GM08714 (cell line): ENCODE measurements around the gene SLC1A2.

Source experiments
- H3K4me3 ChIP-seq: fragments of 200-500 bp; sonication (Bioruptor generic); 2 replicates; pipeline ENCODE4 v1.5.1; 2014; ENCODE audit warnings: mild to moderate bottlenecking, low read length, inconsistent platforms
- ZNF274 ChIP-seq: IDR thresholded peaks from 2 replicates; pipeline ENCODE4 v1.6.1; 2012; ENCODE audit warnings: mild to moderate bottlenecking, low read depth, low read length

SLC1A2 gene

GRCh38 chr11:35271031-35271430 is 148.3 kb downstream of the SLC1A2 start:
- no peak overlapping the region for H3K4me3 ChIP-seq
- no peak for TF ChIP-seq ZNF274

- H3K4me3 ChIP-seq, result no peak overlapping the region
- no peak for TF ChIP-seq ZNF274
Observed at GRCh38 chr11:35270342-35270741, 149.0 kb downstream of the SLC1A2 start.

GRCh38 chr11:35267504-35267903 is 151.9 kb downstream of the SLC1A2 start:
- no peak overlapping the region for H3K4me3 ChIP-seq
- TF ChIP-seq ZNF274, result no peak

- no peak overlapping the region for H3K4me3 ChIP-seq
- TF ChIP-seq ZNF274, result no peak
Observed at GRCh38 chr11:35265755-35266454, 153.5 kb downstream of the SLC1A2 start.

DNA sequence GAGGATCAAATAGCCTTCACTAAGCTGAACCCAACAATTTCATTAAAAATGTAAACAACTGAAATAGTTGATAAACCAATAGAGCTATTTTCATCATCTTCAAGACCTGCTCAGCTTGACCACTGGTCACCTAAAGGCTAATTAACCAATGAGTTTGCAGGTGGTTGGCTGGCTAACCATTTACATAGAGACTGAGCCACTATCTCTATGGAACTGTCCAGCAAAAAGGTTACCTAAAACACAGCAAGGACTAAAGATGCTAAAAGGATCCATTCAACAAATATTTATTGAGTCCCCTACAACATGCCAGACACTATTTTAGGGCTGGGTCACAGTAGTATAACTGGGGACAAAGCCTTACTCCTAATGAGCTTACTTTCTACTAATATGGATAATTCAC is 156.6 kb downstream of the SLC1A2 start:
- TF ChIP-seq ZNF274, result no peak
- H3K4me3 ChIP-seq, result no peak overlapping the region

DNA sequence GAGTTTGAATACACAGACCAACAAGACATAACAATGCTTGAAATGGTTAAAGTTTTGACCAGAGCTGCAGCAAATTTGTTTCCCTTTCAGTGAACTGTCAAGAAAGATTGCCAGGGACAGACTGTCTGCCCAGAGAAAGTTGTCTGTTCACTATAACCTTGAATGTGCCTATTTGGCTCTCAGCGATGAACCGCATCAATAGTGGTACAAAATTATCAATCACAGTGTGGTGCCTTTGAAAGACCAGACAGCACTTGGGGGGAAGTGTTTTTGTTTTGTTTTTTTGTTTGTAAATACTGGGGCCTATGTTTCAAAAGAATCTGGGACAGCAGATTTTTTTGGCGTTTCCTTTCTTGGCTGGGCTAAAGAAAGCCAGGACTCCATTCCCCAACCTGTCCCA is 157.3 kb downstream of the SLC1A2 start:
- no peak overlapping the region for H3K4me3 ChIP-seq
- no peak for TF ChIP-seq ZNF274

DNA sequence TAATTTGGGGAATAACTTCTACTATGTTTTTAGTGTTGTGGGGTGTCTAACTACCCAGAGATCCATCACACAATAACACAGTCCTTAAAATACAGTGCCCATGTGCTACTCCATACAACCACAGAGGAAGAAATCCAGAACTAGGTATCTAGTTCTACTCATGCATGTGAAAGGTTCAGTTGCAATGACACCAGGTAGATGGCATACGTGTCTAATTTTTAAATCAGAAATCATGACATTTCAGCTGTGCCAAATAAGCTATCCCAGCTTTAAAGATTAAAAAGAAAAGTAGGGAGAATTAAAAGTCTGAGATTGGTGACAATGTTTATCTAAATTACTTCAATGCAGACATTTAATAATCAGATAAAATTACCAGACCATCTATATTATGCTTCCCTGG is 158.2 kb downstream of the SLC1A2 start:
- H3K4me3 ChIP-seq, result no peak overlapping the region
- TF ChIP-seq ZNF274, result no peak

- H3K4me3 ChIP-seq, result no peak overlapping the region
- no peak for TF ChIP-seq ZNF274
Observed at GRCh38 chr11:35260342-35260985, 158.9 kb downstream of the SLC1A2 start.

GRCh38 chr11:35259529-35259928 is 159.8 kb downstream of the SLC1A2 start:
- no peak overlapping the region for H3K4me3 ChIP-seq
- no peak for TF ChIP-seq ZNF274

- H3K4me3 ChIP-seq, result peak overlapping the region; percentile 55; the same call in 1 of the 2 replicates
- no peak for TF ChIP-seq ZNF274
Observed at GRCh38 chr11:35257281-35257680, 162.1 kb downstream of the SLC1A2 start.

DNA sequence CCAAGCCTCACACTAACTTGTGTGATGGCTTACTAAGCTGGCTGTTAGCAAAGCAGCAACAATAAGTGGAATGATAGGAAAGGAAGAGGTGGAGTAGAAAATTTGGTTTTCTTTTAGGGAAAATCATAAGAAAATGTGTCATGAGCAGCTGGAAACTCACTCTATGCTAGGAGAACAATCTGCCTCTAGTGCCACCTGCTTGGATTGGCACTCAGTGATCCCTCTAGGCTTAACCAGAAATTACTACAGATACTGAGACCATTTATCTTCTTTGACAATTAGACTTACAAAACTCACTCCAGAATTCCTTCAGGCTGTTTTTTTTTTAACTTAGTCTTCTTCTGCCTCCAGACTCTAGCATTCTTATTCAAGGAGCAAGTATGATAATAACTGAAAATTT is 163.1 kb downstream of the SLC1A2 start:
- no peak overlapping the region for H3K4me3 ChIP-seq
- no peak for TF ChIP-seq ZNF274

GRCh38 chr11:35255514-35255913 is 163.8 kb downstream of the SLC1A2 start:
- no peak for TF ChIP-seq ZNF274
- H3K4me3 ChIP-seq, result no peak overlapping the region

- H3K4me3 ChIP-seq, result no peak overlapping the region
- no peak for TF ChIP-seq ZNF274
Observed at GRCh38 chr11:35253237-35253636, 166.1 kb downstream of the SLC1A2 start.

DNA sequence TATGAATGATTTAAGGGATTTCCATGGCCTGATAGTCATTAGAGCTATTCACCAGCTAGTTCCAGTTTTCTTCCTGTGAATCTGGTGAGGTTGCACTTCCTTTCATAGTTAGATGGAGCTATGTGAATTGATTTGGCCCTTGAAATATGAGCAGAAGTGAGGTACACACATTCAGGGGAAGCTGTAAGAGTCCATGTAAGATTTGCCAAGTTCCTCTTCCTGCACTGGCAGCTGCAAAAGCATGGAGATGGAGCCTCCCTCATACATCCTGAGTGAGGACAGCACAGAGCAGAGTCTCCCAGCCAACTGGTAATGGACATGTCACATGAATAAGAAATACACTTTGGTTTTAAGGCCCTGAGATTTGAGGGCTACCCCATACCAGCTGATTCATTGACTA is 168.7 kb downstream of the SLC1A2 start:
- TF ChIP-seq ZNF274, result no peak
- no peak overlapping the region for H3K4me3 ChIP-seq

DNA sequence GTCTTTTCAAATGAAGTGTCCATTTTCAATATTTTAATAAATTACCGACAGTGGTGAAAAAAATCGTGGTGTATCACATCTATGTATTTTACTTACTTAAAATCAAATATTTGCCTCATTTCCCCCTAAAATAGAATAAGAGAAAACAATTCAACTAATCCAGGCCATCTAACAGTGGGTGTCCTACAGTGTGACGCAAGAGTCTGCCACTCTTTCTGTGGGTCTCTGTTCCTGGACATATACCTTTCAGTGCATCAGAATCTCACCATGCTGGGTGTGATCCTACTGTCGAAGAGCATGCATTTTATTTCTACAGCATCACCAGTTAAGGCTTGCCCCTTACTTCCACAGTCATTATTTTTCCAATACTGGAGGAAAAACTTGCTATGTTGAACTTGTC is 169.2 kb downstream of the SLC1A2 start:
- TF ChIP-seq ZNF274, result no peak
- no peak overlapping the region for H3K4me3 ChIP-seq
